ENCODE results near the gene ROR2. TPM values are rescaled to one million over a fixed set of nuclear protein-coding genes. Genes with fewer than 3 reads are reported as not detected.

ROR2 gene
- total RNA-seq, 4 donors from 2014 or later = 35.6 to 67.6 (median 50.6) TPM

- DNase-seq = peak in 1 of 2 donors; percentile 8
- TF ChIP-seq CTCF (IDR thresholded peaks at IDR 0.05) (no peak), POLR2A (IDR thresholded peaks at IDR 0.05) (no peak)
- no peaks in the 10 kb centered on the region for H3K4me1 ChIP-seq
- no peaks in the 10 kb centered on the region for H3K9me3 ChIP-seq
- no peaks in the 10 kb centered on the region for H3K27me3 ChIP-seq
- no peaks in the 10 kb centered on the region for H3K36me3 ChIP-seq
- no peak overlapping the region for H3K27ac ChIP-seq
- intact Hi-C loops (cut with DNase I; ENCODE audit: low total_unique reads) = no loop called here
- no peak overlapping the region for H3K4me3 ChIP-seq
Observed at GRCh38 chr9:91917436-91917835, 32.6 kb downstream of the ROR2 start.

DNA sequence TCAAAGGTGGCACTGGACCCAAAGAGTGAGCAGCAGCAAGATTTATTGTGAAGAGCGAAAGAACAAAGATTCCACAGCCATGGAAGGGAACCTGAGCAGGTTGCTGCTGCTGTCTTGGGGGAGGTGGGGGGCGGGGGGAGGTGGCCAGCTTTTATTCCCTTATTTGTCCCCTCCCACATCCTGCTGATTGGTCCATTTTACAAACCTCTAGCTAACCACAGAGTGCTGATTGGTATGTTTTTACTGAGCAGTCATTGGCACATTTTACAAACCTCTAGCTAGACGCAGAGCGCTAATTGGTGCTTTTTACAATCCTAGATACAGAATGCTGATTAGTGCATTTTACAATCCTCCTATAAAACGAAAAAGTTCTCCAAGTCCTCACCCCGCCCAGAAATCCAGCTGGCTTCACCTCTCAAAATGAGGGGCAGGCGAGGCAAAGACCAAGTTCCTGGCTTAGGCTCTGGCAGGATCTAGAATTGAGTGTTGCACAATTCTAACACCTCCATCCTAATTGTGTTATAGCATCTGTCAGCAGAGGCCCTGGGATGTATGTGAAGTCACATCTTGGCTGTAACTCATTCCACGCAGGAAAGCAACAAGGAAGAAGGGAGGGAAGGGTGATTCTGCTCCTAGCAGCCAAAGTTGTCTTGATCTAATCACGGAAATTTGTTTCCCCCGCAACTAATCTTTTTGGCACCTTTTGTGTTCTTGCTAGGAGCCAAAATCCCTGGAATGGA lies 34.3 kb downstream of the ROR2 start:
- H3K36me3 ChIP-seq = no peaks in the 10 kb centered on the region
- intact Hi-C loops (cut with DNase I; ENCODE audit: low total_unique reads) = no loop called here
- H3K27me3 ChIP-seq = no peaks in the 10 kb centered on the region

DNA sequence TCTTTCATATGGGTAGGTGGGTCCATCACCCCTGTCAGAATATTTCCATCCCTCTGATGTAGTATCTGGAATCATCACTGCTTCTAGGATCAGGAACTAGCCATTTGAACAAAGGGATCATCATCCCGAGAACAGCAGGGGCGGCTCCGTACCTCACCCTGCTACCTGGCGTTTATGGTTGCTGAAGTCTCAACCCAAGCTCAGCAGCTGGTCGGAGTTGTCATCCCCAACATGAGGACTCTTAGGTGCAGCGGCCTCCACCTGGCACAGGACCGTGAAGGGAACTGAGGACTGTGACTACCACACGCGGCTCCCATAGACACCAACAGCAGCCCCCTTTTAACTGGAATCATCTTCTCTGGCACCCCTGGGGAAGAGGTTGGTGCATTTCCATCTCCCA lies 35.1 kb downstream of the ROR2 start:
- TF ChIP-seq POLR2A (IDR thresholded peaks at IDR 0.05) (no peak), CTCF (IDR thresholded peaks at IDR 0.05) (no peak)
- no peak overlapping the region for H3K27ac ChIP-seq
- DNase-seq = no peak
- H3K9me3 ChIP-seq = no peaks in the 10 kb centered on the region
- H3K4me3 ChIP-seq = no peak overlapping the region
- intact Hi-C loops (cut with DNase I; ENCODE audit: low total_unique reads) = no loop called here
- H3K36me3 ChIP-seq = no peaks in the 10 kb centered on the region
- no peaks in the 10 kb centered on the region for H3K27me3 ChIP-seq
- peaks cover 0 to 7% of the 10 kb centered on the region in 2 donors for H3K4me1 ChIP-seq

More for the DNA sequence above, 34.3 kb downstream of the ROR2 start:
- TF ChIP-seq POLR2A (IDR thresholded peaks at IDR 0.05) (no peak), CTCF (IDR thresholded peaks at IDR 0.05) (no peak)
- Histone ChIP-seq H3K4me1 (peaks cover 0 to 6% of the 10 kb centered on the region in 2 donors), H3K9me3 (no peaks in the 10 kb centered on the region), H3K27ac (no peak overlapping the region), H3K4me3 (no peak overlapping the region)
- no peak for DNase-seq

DNA sequence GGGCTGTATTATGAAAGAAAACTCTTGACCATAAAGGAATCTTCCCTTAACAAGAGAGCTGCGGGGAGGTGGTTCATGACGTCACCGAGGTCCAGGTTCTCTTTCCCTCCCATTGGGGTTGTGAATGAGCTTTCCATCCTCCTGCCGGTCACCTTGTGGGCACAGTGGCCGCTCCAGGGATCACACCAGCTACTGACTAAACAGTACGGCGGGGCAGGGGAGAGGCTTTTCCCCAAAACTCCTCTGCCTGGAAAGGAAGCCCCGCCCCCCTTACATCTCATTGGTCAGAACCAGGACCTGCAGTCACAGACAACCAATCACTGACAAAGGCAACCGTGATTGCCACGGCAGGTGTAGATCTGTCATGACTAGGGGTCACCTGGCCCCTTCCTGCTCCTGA lies 35.6 kb downstream of the ROR2 start:
- DNase-seq = no peak
- H3K4me3 ChIP-seq = no peak overlapping the region
- H3K27ac ChIP-seq = no peak overlapping the region
- peaks cover 0 to 7% of the 10 kb centered on the region in 2 donors for H3K4me1 ChIP-seq
- H3K36me3 ChIP-seq = no peaks in the 10 kb centered on the region
- intact Hi-C loops (cut with DNase I; ENCODE audit: low total_unique reads) = no loop called here
- no peaks in the 10 kb centered on the region for H3K27me3 ChIP-seq
- no peaks in the 10 kb centered on the region for H3K9me3 ChIP-seq
- TF ChIP-seq POLR2A (IDR thresholded peaks at IDR 0.05) (no peak), CTCF (IDR thresholded peaks at IDR 0.05) (no peak)

GRCh38 chr9:91913986-91914385 lies 36.0 kb downstream of the ROR2 start:
- Histone ChIP-seq H3K36me3 (no peaks in the 10 kb centered on the region), H3K4me3 (no peak overlapping the region), H3K9me3 (no peaks in the 10 kb centered on the region), H3K4me1 (peaks cover 0 to 7% of the 10 kb centered on the region in 2 donors), H3K27ac (peak overlapping the region in 1 of 2 donors; percentile 56), H3K27me3 (no peaks in the 10 kb centered on the region)
- intact Hi-C loops (cut with DNase I; ENCODE audit: low total_unique reads) = no loop called here
- TF ChIP-seq POLR2A (IDR thresholded peaks at IDR 0.05) = no peak
- no peak for TF ChIP-seq CTCF (IDR thresholded peaks at IDR 0.05)
- no peak for DNase-seq

Measured in uterus (tissue), 4 donors.